ENCODE data around the gene RBAK.

Gene RBAK

DNA sequence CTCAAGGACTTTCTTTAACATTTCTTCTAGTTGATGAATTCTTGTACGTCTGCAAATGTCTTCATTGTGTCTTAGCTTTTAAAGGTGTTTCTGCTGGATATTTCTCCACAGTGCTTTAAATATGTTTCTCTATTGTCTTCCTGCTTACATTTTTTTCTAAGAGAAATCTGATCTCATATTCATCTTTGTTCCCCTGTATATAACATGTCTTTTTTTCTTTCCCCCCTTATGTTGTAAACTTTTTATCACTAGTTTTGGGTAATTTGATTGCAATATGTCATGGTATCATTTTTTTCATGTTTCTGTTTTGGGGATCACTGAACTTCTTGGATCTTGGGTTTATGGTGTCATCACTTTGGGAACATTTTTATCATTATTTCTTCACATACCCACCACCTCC lies 7.5 kb downstream of the RBAK start:
- H3K4me3 ChIP-seq (ENCODE audit: low read depth, low read length), result no peak overlapping the region
- DNase-seq (ENCODE audit: low read depth), result no peak
- no peak for TF ChIP-seq POLR2A (IDR thresholded peaks at IDR 0.05; ENCODE audit: extremely low read depth, insufficient read length)
- TF ChIP-seq MYC (IDR thresholded peaks at IDR 0.05; ENCODE audit: low read depth, low read length), result no peak
- TF ChIP-seq, protein P1, sequence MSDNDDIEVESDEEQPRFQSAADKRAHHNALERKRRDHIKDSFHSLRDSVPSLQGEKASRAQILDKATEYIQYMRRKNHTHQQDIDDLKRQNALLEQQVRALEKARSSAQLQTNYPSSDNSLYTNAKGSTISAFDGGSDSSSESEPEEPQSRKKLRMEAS (IDR thresholded peaks at IDR 0.05; ENCODE audit: low read depth, low read length), result no peak
- TF ChIP-seq, protein P2, sequence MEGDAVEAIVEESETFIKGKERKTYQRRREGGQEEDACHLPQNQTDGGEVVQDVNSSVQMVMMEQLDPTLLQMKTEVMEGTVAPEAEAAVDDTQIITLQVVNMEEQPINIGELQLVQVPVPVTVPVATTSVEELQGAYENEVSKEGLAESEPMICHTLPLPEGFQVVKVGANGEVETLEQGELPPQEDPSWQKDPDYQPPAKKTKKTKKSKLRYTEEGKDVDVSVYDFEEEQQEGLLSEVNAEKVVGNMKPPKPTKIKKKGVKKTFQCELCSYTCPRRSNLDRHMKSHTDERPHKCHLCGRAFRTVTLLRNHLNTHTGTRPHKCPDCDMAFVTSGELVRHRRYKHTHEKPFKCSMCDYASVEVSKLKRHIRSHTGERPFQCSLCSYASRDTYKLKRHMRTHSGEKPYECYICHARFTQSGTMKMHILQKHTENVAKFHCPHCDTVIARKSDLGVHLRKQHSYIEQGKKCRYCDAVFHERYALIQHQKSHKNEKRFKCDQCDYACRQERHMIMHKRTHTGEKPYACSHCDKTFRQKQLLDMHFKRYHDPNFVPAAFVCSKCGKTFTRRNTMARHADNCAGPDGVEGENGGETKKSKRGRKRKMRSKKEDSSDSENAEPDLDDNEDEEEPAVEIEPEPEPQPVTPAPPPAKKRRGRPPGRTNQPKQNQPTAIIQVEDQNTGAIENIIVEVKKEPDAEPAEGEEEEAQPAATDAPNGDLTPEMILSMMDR (IDR thresholded peaks at IDR 0.05; ENCODE audit: low read depth, low read length), result no peak

DNA sequence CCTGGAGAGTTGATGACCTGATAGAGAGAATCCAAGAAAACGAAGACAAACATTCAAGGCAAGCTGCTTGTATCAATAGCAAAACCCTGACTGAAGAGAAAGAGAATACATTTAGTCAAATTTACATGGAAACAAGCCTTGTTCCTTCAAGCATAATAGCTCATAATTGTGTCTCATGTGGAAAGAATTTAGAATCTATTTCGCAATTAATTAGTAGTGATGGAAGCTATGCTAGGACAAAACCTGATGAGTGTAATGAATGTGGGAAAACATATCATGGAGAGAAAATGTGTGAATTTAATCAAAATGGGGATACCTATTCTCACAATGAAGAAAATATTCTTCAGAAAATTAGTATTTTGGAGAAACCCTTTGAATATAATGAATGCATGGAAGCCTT lies 18.0 kb downstream of the RBAK start:
- no peak for DNase-seq (ENCODE audit: low read depth)
- H3K4me3 ChIP-seq (ENCODE audit: low read depth, low read length), result no peak overlapping the region
- TF ChIP-seq, protein P1 (IDR thresholded peaks at IDR 0.05; ENCODE audit: low read depth, low read length), result no peak
- TF ChIP-seq POLR2A (IDR thresholded peaks at IDR 0.05; ENCODE audit: extremely low read depth, insufficient read length) (no peak), MYC (IDR thresholded peaks at IDR 0.05; ENCODE audit: low read depth, low read length) (no peak)
- TF ChIP-seq, protein P2 (IDR thresholded peaks at IDR 0.05; ENCODE audit: low read depth, low read length), result no peak

DNA sequence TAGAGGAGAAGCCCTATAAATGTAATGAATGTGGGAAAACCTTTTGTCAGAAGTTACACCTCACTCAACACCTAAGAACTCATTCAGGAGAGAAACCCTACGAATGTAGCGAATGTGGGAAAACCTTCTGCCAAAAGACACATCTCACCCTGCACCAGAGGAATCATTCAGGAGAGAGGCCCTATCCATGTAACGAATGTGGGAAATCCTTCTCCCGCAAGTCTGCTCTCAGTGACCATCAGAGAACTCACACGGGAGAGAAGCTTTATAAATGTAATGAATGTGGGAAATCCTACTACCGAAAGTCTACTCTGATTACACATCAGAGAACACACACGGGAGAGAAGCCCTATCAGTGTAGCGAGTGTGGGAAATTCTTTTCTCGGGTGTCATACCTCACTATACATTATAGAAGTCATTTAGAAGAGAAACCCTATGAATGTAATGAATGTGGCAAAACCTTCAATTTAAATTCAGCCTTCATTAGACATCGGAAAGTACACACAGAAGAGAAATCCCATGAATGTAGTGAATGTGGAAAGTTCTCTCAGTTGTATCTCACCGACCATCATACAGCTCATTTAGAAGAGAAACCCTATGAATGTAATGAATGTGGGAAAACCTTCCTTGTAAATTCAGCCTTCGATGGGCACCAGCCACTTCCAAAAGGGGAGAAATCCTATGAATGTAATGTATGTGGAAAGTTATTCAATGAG lies 18.9 kb downstream of the RBAK start:
- no peak for TF ChIP-seq POLR2A (IDR thresholded peaks at IDR 0.05; ENCODE audit: extremely low read depth, insufficient read length)
- TF ChIP-seq MYC (IDR thresholded peaks at IDR 0.05; ENCODE audit: low read depth, low read length), result no peak
- TF ChIP-seq, protein P2 (IDR thresholded peaks at IDR 0.05; ENCODE audit: low read depth, low read length), result no peak
- TF ChIP-seq, protein P1 (IDR thresholded peaks at IDR 0.05; ENCODE audit: low read depth, low read length), result no peak
- no peak overlapping the region for H3K4me3 ChIP-seq (ENCODE audit: low read depth, low read length)
- peak; percentile 40 for DNase-seq (ENCODE audit: low read depth)

DNA sequence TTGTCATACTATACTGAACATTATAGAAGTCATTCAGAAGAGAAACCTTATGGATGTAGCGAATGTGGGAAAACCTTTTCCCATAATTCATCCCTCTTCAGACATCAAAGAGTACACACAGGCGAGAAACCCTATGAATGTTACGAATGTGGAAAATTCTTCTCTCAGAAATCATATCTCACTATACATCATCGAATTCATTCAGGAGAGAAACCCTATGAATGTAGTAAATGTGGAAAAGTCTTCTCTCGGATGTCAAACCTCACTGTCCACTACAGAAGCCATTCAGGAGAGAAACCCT lies 19.4 kb downstream of the RBAK start:
- TF ChIP-seq MYC (IDR thresholded peaks at IDR 0.05; ENCODE audit: low read depth, low read length) (no peak), POLR2A (IDR thresholded peaks at IDR 0.05; ENCODE audit: extremely low read depth, insufficient read length) (no peak)
- TF ChIP-seq, protein P2 (IDR thresholded peaks at IDR 0.05; ENCODE audit: low read depth, low read length), result no peak
- TF ChIP-seq, protein P1 (IDR thresholded peaks at IDR 0.05; ENCODE audit: low read depth, low read length), result no peak
- DNase-seq (ENCODE audit: low read depth), result no peak
- no peak overlapping the region for H3K4me3 ChIP-seq (ENCODE audit: low read depth, low read length)

DNA sequence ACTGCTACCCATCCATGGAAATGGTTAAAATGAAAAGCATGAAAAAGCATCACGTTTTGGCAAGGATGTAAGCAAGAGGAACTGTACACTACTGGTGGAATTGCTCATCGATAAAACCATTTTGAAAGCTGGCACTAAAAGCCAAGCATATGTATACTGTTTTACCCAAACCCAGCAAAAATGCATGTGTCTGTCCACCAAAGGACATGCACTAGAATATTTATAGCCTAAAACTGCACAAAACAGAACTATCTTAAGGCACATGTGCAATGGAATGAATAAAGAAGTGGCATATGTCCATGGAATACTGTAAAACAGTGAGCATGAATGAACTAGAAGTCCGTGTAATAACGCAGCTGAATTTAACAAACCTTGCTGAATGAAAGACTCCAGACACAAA lies 22.9 kb downstream of the RBAK start:
- TF ChIP-seq POLR2A (IDR thresholded peaks at IDR 0.05; ENCODE audit: extremely low read depth, insufficient read length), result no peak
- TF ChIP-seq MYC (IDR thresholded peaks at IDR 0.05; ENCODE audit: low read depth, low read length), result no peak
- TF ChIP-seq, protein P1 (IDR thresholded peaks at IDR 0.05; ENCODE audit: low read depth, low read length), result no peak
- TF ChIP-seq, protein P2 (IDR thresholded peaks at IDR 0.05; ENCODE audit: low read depth, low read length), result no peak
- no peak for DNase-seq (ENCODE audit: low read depth)
- no peak overlapping the region for H3K4me3 ChIP-seq (ENCODE audit: low read depth, low read length)

Measured in NB4 (cell line).